Activated T-cell treated with anti-CD3 and anti-CD28 coated beads, Interleukin-2, amount 50 U/mL, for 4 hours (primary cell): ENCODE measurements around the gene SEMA3C. TPM values are rescaled to one million over a fixed set of nuclear protein-coding genes. Genes with fewer than 3 reads are reported as not detected.

Experiments used
- ATAC-seq, 2 donors: fragments of 200-7000 bp; cut with Tn5 transposase; one replicate each; pipeline ENCODE4 v1.10.0; 2021
- DNase-seq: peaks from one replicate; pipeline ENCODE4 v3.0.0-alpha.2; 2020
- H3K27me3 Mint-ChIP-seq: one replicate; pipeline ENCODE4 v1.8.0; 2021; ENCODE audit warnings: low read depth, mixed read lengths
- H3K36me3 Mint-ChIP-seq: one replicate; pipeline ENCODE4 v1.8.0; 2022; ENCODE audit warnings: mixed read lengths; ENCODE audit not compliant: insufficient read depth
- H3K4me1 Mint-ChIP-seq: one replicate; pipeline ENCODE4 v1.8.0; 2021; ENCODE audit warnings: low read depth, mixed read lengths
- H3K4me3 Mint-ChIP-seq: one replicate; pipeline ENCODE4 v1.8.0; 2021; ENCODE audit warnings: mild to moderate bottlenecking, moderate library complexity, mixed read lengths
- H3K9me3 Mint-ChIP-seq: one replicate; pipeline ENCODE4 v1.8.0; 2021; ENCODE audit warnings: mixed read lengths
- total RNA-seq, 3 donors: library from RNA; stranded (reverse); gene quantifications; one replicate each; pipeline ENCODE4 v1.2.1, GENCODE V29; 2021

Gene SEMA3C
- total RNA-seq, 3 donors from 2014 or later: 0.11 to 0.16 (median 0.13) TPM

GRCh38 chr7:80736371-80737125 is 182.3 kb downstream of the SEMA3C start:
- ATAC-seq (no peak), DNase-seq (no peak)
- Mint-ChIP-seq H3K4me3 (no peak overlapping the region), H3K9me3 (peaks cover 8% of the 10 kb centered on the region), H3K4me1 (no peaks in the 10 kb centered on the region), H3K27me3 (no peaks in the 10 kb centered on the region), H3K36me3 (no peaks in the 10 kb centered on the region)

DNA sequence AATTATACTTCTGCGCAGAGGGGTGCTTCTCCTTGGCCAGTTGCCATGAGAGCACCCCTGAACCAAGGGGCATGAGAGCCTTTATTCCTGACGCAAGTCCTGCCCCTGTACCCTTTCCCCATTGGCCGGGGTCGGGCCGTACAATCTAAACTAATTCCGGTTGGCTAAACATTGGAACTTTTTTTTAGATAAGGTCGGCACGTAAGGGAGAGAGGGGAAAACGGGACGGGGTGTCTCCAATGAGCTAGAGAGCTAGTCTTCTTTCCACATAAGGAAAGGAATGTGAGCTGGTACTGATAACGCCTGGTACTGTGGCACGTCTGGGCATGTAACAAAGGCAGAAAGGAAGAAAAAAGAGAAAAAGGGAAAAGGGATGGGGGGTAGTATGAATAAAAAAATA is 183.5 kb downstream of the SEMA3C start:
- H3K4me3 Mint-ChIP-seq: no peak overlapping the region
- peaks cover 8% of the 10 kb centered on the region for H3K9me3 Mint-ChIP-seq
- no peak for ATAC-seq
- no peak for DNase-seq
- no peaks in the 10 kb centered on the region for H3K36me3 Mint-ChIP-seq
- H3K4me1 Mint-ChIP-seq: no peaks in the 10 kb centered on the region
- H3K27me3 Mint-ChIP-seq: no peaks in the 10 kb centered on the region

DNA sequence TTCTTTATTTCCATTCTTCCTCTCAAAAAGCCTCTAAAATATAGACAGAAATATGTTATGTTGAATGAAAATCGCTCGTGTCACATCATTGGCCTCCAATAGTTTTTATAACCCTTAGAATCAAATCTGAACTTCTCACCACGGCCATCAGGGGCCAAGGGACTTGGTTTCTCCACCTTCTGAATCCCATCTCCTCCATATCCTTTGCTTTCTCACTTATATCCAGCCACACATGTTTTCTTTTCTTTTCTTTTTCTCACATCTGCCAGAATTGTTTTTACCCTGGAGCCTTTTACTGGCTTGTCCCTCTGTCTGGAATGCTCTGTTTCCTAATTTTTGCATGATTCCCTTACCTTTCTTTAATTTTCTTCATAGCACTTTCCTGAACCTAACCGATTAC is 184.8 kb downstream of the SEMA3C start:
- ATAC-seq: no peak
- Mint-ChIP-seq H3K27me3 (no peaks in the 10 kb centered on the region), H3K4me1 (no peaks in the 10 kb centered on the region), H3K4me3 (no peak overlapping the region), H3K36me3 (no peaks in the 10 kb centered on the region), H3K9me3 (peaks cover 8% of the 10 kb centered on the region)
- DNase-seq: no peak

DNA sequence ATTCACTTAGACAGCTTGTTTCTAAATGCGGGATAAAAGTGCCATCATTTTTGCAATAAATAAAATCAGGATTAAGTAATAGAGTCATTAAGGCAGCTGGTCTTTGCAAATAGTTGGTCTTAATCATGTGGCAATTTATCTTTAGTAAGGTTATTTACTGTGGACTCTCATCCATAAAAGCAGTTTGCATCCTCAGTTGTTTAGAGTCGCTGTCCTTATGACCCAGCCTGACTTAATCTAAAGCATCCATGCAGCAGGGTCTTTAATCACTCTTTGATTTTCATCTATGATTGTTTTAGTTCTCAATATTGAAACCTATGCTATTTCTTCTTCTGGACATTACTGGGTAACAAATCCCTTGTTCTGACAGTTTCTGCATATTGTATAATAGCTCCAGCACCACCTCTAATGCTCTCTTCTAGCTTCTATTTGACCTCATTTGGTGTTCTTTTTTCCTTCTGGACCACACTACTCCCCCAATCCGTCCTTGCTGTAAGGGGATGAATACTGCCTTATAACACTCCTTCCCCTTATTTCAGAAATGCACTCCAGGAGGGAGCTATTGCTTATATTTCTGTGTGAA is 185.4 kb downstream of the SEMA3C start:
- Mint-ChIP-seq H3K27me3 (no peaks in the 10 kb centered on the region), H3K4me3 (no peak overlapping the region)
- ATAC-seq: no peak

GRCh38 chr7:80732630-80733029 is 186.2 kb downstream of the SEMA3C start:
- no peak for DNase-seq
- ATAC-seq: no peak

More for the DNA sequence above, 185.4 kb downstream of the SEMA3C start:
- H3K9me3 Mint-ChIP-seq: peaks cover 8% of the 10 kb centered on the region
- no peaks in the 10 kb centered on the region for H3K4me1 Mint-ChIP-seq
- no peaks in the 10 kb centered on the region for H3K36me3 Mint-ChIP-seq
- no peak for DNase-seq

GRCh38 chr7:80731281-80731680 is 187.6 kb downstream of the SEMA3C start:
- Mint-ChIP-seq H3K36me3 (no peaks in the 10 kb centered on the region), H3K27me3 (no peaks in the 10 kb centered on the region), H3K4me3 (no peak overlapping the region), H3K9me3 (peaks cover 8% of the 10 kb centered on the region), H3K4me1 (no peaks in the 10 kb centered on the region)
- ATAC-seq (no peak), DNase-seq (no peak)

More at GRCh38 chr7:80732630-80733029, 186.2 kb downstream of the SEMA3C start:
- Mint-ChIP-seq H3K4me1 (no peaks in the 10 kb centered on the region), H3K36me3 (no peaks in the 10 kb centered on the region), H3K27me3 (no peaks in the 10 kb centered on the region), H3K4me3 (no peak overlapping the region), H3K9me3 (peaks cover 8% of the 10 kb centered on the region)

- Mint-ChIP-seq H3K4me3 (no peak overlapping the region), H3K36me3 (no peaks in the 10 kb centered on the region), H3K4me1 (no peaks in the 10 kb centered on the region), H3K27me3 (no peaks in the 10 kb centered on the region), H3K9me3 (peaks cover 5% of the 10 kb centered on the region)
- no peak for DNase-seq
- ATAC-seq: no peak
Observed at GRCh38 chr7:80729591-80730320, 189.1 kb downstream of the SEMA3C start.

DNA sequence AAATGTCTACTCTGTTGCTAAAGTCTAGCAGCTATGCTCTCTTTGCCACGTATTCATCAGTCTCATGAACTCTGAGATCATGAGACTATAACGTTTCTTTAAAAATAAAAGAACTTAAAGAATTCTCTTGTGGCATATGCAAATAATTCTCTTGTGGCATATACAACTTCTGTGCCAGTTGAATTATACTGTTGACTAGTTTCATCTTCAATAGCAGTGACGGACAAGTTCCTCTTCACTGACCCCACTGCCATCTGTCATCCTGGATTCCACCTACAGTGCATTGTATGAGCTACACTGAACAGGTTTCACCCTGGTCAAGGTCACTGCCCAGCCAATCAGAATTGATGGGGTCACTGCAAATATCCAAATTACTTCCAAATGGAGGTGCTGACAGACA is 192.2 kb downstream of the SEMA3C start:
- H3K4me3 Mint-ChIP-seq: no peak overlapping the region
- no peaks in the 10 kb centered on the region for H3K27me3 Mint-ChIP-seq
- ATAC-seq (no peak), DNase-seq (no peak)
- H3K36me3 Mint-ChIP-seq: no peaks in the 10 kb centered on the region
- H3K4me1 Mint-ChIP-seq: no peaks in the 10 kb centered on the region
- peaks cover 5% of the 10 kb centered on the region for H3K9me3 Mint-ChIP-seq

DNA sequence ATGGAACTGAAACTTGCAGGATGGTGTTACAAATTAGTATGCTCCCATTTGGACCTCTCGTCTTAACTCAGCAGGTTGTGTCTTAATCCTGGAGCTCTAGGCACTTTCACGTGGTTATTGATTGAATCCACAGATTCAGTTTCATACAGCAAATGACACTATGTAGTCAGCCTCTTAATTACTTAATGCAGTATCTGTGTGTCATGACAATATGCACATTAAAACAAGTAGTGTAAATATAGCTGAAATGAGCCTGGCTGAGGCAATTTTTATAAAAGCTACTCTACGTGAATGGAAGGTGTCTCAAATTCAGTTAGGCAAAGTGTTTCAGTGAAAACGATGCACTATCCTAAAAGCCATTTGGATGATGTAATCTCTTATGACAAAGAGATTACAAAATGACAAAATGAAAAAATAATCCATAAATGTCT is 193.7 kb downstream of the SEMA3C start:
- Mint-ChIP-seq H3K36me3 (no peaks in the 10 kb centered on the region), H3K4me1 (no peaks in the 10 kb centered on the region), H3K4me3 (no peak overlapping the region), H3K9me3 (peaks cover 8% of the 10 kb centered on the region), H3K27me3 (no peaks in the 10 kb centered on the region)
- ATAC-seq (no peak), DNase-seq (no peak)

DNA sequence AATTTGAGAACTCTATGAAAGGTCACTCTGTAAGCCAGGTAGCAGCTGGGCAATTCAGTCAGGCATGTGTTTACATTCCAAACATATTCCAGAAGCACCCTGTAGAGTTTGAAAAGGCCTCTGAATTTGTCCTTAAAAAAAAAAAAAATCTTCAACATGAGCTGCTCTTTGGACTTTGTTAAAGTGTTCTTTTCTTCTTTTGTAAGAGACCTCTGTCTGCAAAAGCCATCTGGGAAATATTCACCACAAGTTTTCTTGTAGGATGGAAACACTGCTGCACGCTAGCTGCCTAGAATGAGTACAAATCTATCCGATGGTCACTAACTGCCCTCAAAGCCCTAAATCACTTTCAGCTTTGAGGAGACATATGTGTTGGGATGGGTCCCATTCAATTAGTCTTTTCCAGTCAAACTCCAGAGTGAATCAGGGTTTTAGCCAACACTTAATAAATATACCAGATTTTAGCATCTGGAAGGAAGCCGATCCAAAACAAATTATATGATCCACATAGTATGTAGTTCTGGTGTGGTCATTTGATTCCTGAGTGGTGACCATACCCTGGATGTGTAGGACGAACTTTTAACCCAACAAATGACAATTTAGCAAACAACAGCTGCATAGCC is 194.5 kb downstream of the SEMA3C start:
- H3K27me3 Mint-ChIP-seq: no peaks in the 10 kb centered on the region
- no peak overlapping the region for H3K4me3 Mint-ChIP-seq
- no peak for DNase-seq
- ATAC-seq: no peak
- no peaks in the 10 kb centered on the region for H3K36me3 Mint-ChIP-seq
- H3K4me1 Mint-ChIP-seq: no peaks in the 10 kb centered on the region
- peaks cover 8% of the 10 kb centered on the region for H3K9me3 Mint-ChIP-seq

GRCh38 chr7:80722616-80723195 is 196.1 kb downstream of the SEMA3C start:
- ATAC-seq (no peak), DNase-seq (no peak)
- Mint-ChIP-seq H3K9me3 (peaks cover 8% of the 10 kb centered on the region), H3K27me3 (no peaks in the 10 kb centered on the region), H3K4me1 (no peaks in the 10 kb centered on the region), H3K36me3 (no peaks in the 10 kb centered on the region), H3K4me3 (no peak overlapping the region)

- H3K36me3 Mint-ChIP-seq: no peaks in the 10 kb centered on the region
- H3K27me3 Mint-ChIP-seq: no peaks in the 10 kb centered on the region
- DNase-seq (no peak), ATAC-seq (no peak)
- no peak overlapping the region for H3K4me3 Mint-ChIP-seq
- H3K4me1 Mint-ChIP-seq: no peaks in the 10 kb centered on the region
- peaks cover 8% of the 10 kb centered on the region for H3K9me3 Mint-ChIP-seq
Observed at GRCh38 chr7:80721883-80722615, 196.8 kb downstream of the SEMA3C start.

DNA sequence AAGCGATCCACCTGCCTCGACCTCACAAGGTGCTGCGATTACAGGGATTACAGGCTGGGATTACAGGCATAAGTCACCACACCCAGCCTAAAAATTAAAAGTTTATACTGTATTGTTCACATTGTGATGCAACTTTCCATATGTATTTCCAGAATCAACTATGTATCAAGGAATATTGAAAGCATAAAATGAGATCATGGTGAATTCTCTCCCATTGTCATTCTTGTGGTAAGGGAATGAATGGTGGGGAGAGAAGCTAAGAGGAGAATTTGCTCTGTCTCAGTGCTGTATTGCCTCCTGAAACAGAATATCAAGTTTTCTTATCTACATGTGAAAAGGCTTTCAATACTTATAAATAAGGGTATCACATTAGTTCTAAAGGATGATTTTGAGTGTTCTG is 198.7 kb downstream of the SEMA3C start:
- DNase-seq (no peak), ATAC-seq (no peak)
- no peaks in the 10 kb centered on the region for H3K27me3 Mint-ChIP-seq
- H3K9me3 Mint-ChIP-seq: peaks cover 7% of the 10 kb centered on the region
- no peaks in the 10 kb centered on the region for H3K4me1 Mint-ChIP-seq
- H3K36me3 Mint-ChIP-seq: no peaks in the 10 kb centered on the region
- no peak overlapping the region for H3K4me3 Mint-ChIP-seq

DNA sequence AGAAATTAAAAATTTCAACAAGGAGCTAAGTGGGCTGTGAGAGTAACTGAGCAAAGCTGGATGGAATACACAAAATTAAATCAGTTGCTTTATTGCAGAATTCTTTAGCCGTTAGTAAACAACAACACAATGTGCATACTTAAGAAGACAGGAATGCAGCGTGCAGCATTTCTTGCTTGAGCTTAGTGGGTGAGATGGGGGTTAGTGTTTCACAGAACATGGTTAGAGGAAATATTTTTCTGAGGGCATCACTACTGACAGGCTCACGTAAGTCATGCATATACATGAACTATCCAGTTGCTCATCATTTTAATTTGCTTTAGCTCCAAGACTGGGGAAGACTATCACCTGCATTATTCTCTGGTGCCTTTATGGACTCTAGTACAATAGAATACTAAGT is 199.6 kb downstream of the SEMA3C start:
- no peak for ATAC-seq
- H3K27me3 Mint-ChIP-seq: no peaks in the 10 kb centered on the region

More for the DNA sequence above, 199.6 kb downstream of the SEMA3C start:
- no peak for DNase-seq
- Mint-ChIP-seq H3K9me3 (peaks cover 4% of the 10 kb centered on the region), H3K36me3 (no peaks in the 10 kb centered on the region), H3K4me1 (no peaks in the 10 kb centered on the region), H3K4me3 (no peak overlapping the region)
